GM12878 (cell line): ENCODE data around the gene IQCK. TPM values are rescaled to one million over a fixed set of nuclear protein-coding genes. Genes with fewer than 3 reads are reported as not detected.
A peak's percentile ranks its signal among the peaks of the same experiment; 100 is the strongest.

Experiments
- ATAC-seq: fragments of 200-7000 bp; cut with Tn5 transposase; 3 replicates; pipeline ENCODE4 v1.9.1; 2020; ENCODE audit warnings: mild to moderate bottlenecking, moderate library complexity
- BruUV-seq: library from RNA; stranded (reverse); fragments of 400-500 nt; replicated peaks from 2 replicates; lab custom pipeline; 2021; lab: Mats Ljungman, UMichigan
- CTCF ChIA-PET: fragments of 300-600 bp; sonication (Branson Sonifier 250); formaldehyde crosslinking; extraction: SDS; loops from one replicate; lab custom pipeline; 2021; ENCODE audit warnings: inconsistent platforms; lab: Yijun Ruan, JAX
- POLR2A ChIA-PET: fragments of 350-600 bp; formaldehyde crosslinking; extraction: SDS; loops from one replicate; lab custom pipeline; 2021; ENCODE audit warnings: inconsistent platforms; lab: Charles Lee
- RAD21 ChIA-PET: fragments of 300-600 bp; sonication (Branson Sonifier 250); formaldehyde crosslinking; loops from one replicate; lab custom pipeline; 2023; ENCODE audit warnings: antibody characterized with exemption; ENCODE audit not compliant: unreplicated experiment; lab: Charles Lee
- SMC1A ChIA-PET: fragments of 300-600 bp; sonication (Branson Sonifier 250); formaldehyde crosslinking; loops from one replicate; lab custom pipeline; 2023; ENCODE audit not compliant: unreplicated experiment, uncharacterized antibody; lab: Charles Lee
- DNase-seq: peaks from one replicate; pipeline ENCODE4 v3.0.0-alpha.2; 2011; ENCODE audit warnings: low read depth, low spot score
- FAIRE-seq: peaks from 3 replicates; lab custom pipeline; 2011; peaks lifted over from hg19 to GRCh38; lab: Jason Lieb, UNC
- H2AFZ ChIP-seq: 2 replicates; pipeline ENCODE4 v1.6.0; 2011; ENCODE audit warnings: low read depth, low read length, control low read depth; ENCODE audit not compliant: control insufficient read depth
- H3K27ac ChIP-seq: 2 replicates; pipeline ENCODE4 v1.5.1; 2011; ENCODE audit warnings: control low read depth; ENCODE audit not compliant: control insufficient read depth, insufficient read depth
- H3K27me3 ChIP-seq, 2 experiments: replicated peaks in 1 of 2; 2 replicates each; pipeline versions ENCODE4 v1.6.0 to v1.6.1; 2011; ENCODE audit warnings: low read length in 1 of 2; ENCODE audit not compliant: control insufficient read depth in 2 of 2, insufficient read depth in 2 of 2
- H3K36me3 ChIP-seq, 2 experiments: 2 replicates each; pipeline ENCODE4 v1.5.1; 2011; ENCODE audit warnings: low read length in 1 of 2; ENCODE audit not compliant: control insufficient read depth in 2 of 2, insufficient read depth in 2 of 2
- H3K4me1 ChIP-seq: 2 replicates; pipeline ENCODE4 v1.6.1; 2011; ENCODE audit warnings: mild to moderate bottlenecking, low read length, moderate library complexity, mixed read lengths; ENCODE audit not compliant: control insufficient read depth, insufficient read depth
- H3K4me2 ChIP-seq: 2 replicates; pipeline ENCODE4 v1.6.0; 2011; ENCODE audit warnings: control low read depth; ENCODE audit not compliant: control insufficient read depth, insufficient read depth
- H3K4me3 ChIP-seq: fragments of 200-600 bp; sonication (generic); 2 replicates; pipeline ENCODE4 v1.5.1; 2016
- H3K79me2 ChIP-seq: 2 replicates; pipeline ENCODE4 v1.6.0; 2011; ENCODE audit warnings: low read length; ENCODE audit not compliant: control insufficient read depth, insufficient read depth
- H3K9ac ChIP-seq: 2 replicates; pipeline ENCODE4 v1.8.0; 2011; ENCODE audit warnings: low read length, control low read depth, mixed read lengths; ENCODE audit not compliant: control insufficient read depth, insufficient read depth
- H3K9me3 ChIP-seq: replicated peaks from 3 replicates; pipeline ENCODE4 v1.5.1; 2011; ENCODE audit warnings: mild to moderate bottlenecking, low read length; ENCODE audit not compliant: control insufficient read depth, insufficient read depth
- H4K20me1 ChIP-seq: 2 replicates; pipeline ENCODE4 v1.6.0; 2011; ENCODE audit not compliant: control insufficient read depth, insufficient read depth
- BHLHE40 ChIP-seq, 2 experiments: fragments of 450-650 bp in 1 of 2; IDR thresholded peaks; 2 replicates each; pipeline ENCODE4 v1.6.1; 2011 to 2017; ENCODE audit warnings: low read depth in 2 of 2, borderline replicate concordance in 1 of 2, improper control_type of control experiment in 1 of 2, low read length in 1 of 2, mild to moderate bottlenecking in 1 of 2
- WGBS: methylation state at CpG from one replicate; pipeline ENCODE4 v1.1.6; 2016; ENCODE audit warnings: low lambda C conversion rate; ENCODE audit not compliant: insufficient replicate concordance, insufficient coverage; ENCODE audit errors: missing lambda C conversion rate; 5-methylcytosine and 5-hydroxymethylcytosine counted together
- in situ Hi-C: fragments of 300-500 bp; cut with MboI; formaldehyde crosslinking; loops from 9 replicates; pipeline ENCODE4 v1.14.3; 2018; ENCODE audit warnings: mixed read lengths
- intact Hi-C: fragments of 100-400 bp; cut with micrococcal nuclease; formaldehyde crosslinking; loops from one replicate; pipeline ENCODE4 v1.14.2; 2022; ENCODE audit not compliant: unreplicated experiment
- polyA plus RNA-seq, 11 experiments: library from polyadenylated mRNA; depleted of rRNA in 4 of 11; unstranded in 6 of 11; stranded (reverse) in 5 of 11; fragments of >200 nt; fragmentation: Nextera tagmentation in 4 of 11; fragmentation: Illumina TruSeq in 1 of 11; extraction: Ambion mirVana in 4 of 11; extraction: Trizol in 1 of 11; gene quantifications; 1 replicate in 1 of 11; 2 replicates in 10 of 11; pipeline versions ENCODE4 v1.2.1 to v1.2.3, GENCODE V29; 2011 to 2016; ENCODE audit warnings: inconsistent platforms in 2 of 11, missing spikeins in 2 of 11, low read depth in 1 of 11
- total RNA-seq, 4 experiments: library from RNA; depleted of rRNA in 3 of 4; stranded (reverse); fragments of >200 nt in 3 of 4; fragmentation: Illumina TruSeq in 1 of 4; extraction: Trizol in 1 of 4; gene quantifications; 2 replicates each; pipeline versions ENCODE4 v1.2.1 to v1.2.3, GENCODE V29; 2013 to 2021
- TF ChIP-seq, protein P1 (sequence below): fragments of 450-650 bp; IDR thresholded peaks from 2 replicates; pipeline ENCODE4 v1.6.1; 2017; ENCODE audit warnings: mild to moderate bottlenecking, moderate library complexity
- TF ChIP-seq, protein P2 (sequence below): fragments of 450-650 bp; IDR thresholded peaks from 2 replicates; pipeline ENCODE4 v1.6.1; 2017; ENCODE audit warnings: antibody characterized with exemption, mild to moderate bottlenecking, moderate library complexity

Gene IQCK
- total and polyA plus RNA-seq, 10 of the 15 experiments (the other 5 are each of a cell fraction or from before 2014, with no cell fraction given), result 1.0 to 4.2 (median 2.4) TPM

DNA sequence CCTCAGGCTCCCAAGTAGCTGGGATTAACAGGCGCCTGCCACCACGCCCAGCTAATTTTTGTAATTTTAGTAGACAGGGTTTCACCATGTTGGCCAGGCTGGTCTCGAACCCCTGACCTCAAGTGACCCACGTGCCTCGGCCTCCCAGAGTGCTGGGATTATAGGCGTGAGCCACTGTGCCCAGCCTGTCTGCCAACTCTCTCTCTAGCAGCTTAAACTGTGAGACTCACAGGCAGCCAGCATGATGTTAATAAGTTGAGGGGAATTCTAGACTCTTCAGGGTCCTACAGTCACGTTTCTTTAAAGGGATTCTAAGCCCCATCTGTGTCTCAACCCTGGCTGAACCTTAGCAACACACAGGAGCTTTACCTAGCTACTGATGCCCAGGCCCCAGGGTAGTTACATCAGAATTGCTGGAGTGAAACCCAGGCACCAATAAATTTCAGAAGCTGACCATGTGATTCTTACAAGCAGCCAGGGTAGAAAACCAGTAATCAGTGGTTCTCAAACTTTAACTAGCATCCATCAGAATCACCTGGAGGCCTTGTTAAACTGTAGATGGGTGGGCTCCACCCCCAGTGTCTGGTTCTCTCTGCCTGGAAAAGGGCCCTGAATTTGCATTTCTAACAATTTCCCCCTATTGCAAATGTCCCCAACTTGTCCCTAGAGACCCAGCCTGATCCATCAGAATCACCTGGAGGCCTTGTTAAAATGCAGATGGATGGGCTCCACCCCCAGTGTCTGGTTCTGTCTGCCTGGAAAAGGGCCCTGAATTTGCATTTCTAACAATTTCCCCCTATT is 135.9 kb downstream of the IQCK start:
- WGBS, result 7% methylated on average over 7 of the region's 7 CpGs

More for the DNA sequence above, 135.9 kb downstream of the IQCK start:
- Histone ChIP-seq H2AFZ (no peak overlapping the region), H3K27me3 (no peaks in the 10 kb centered on the region), H3K9me3 (no peaks in the 10 kb centered on the region), H3K79me2 (no peaks in the 10 kb centered on the region), H3K9ac (no peak overlapping the region), H3K36me3 (no peaks in the 10 kb centered on the region), H3K4me3 (no peak overlapping the region), H3K4me1 (no peaks in the 10 kb centered on the region), H3K27ac (no peak overlapping the region), H4K20me1 (no peaks in the 10 kb centered on the region), H3K4me2 (no peak overlapping the region)
- intact Hi-C loops (loop anchor here (10.0 kb wide), 1 partner anchor 49 kb away; no protein-coding TSS in a partner anchor), in situ Hi-C loops (no loop called here)
- FAIRE-seq (peak; percentile 31), ATAC-seq (peak; percentile 74), DNase-seq (no peak)
- peak; percentile 38 to 71; a peak in 2 of 4 replicates for TF ChIP-seq BHLHE40 (IDR thresholded peaks at IDR 0.05; ENCODE audit: borderline replicate concordance in 1 of 2, low read depth in 2 of 2, low read length in 1 of 2)
- TF ChIP-seq, protein P1, sequence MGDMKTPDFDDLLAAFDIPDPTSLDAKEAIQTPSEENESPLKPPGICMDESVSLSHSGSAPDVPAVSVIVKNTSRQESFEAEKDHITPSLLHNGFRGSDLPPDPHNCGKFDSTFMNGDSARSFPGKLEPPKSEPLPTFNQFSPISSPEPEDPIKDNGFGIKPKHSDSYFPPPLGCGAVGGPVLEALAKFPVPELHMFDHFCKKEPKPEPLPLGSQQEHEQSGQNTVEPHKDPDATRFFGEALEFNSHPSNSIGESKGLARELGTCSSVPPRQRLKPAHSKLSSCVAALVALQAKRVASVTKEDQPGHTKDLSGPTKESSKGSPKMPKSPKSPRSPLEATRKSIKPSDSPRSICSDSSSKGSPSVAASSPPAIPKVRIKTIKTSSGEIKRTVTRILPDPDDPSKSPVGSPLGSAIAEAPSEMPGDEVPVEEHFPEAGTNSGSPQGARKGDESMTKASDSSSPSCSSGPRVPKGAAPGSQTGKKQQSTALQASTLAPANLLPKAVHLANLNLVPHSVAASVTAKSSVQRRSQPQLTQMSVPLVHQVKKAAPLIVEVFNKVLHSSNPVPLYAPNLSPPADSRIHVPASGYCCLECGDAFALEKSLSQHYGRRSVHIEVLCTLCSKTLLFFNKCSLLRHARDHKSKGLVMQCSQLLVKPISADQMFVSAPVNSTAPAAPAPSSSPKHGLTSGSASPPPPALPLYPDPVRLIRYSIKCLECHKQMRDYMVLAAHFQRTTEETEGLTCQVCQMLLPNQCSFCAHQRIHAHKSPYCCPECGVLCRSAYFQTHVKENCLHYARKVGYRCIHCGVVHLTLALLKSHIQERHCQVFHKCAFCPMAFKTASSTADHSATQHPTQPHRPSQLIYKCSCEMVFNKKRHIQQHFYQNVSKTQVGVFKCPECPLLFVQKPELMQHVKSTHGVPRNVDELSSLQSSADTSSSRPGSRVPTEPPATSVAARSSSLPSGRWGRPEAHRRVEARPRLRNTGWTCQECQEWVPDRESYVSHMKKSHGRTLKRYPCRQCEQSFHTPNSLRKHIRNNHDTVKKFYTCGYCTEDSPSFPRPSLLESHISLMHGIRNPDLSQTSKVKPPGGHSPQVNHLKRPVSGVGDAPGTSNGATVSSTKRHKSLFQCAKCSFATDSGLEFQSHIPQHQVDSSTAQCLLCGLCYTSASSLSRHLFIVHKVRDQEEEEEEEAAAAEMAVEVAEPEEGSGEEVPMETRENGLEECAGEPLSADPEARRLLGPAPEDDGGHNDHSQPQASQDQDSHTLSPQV, result no peak
- TF ChIP-seq, protein P2, sequence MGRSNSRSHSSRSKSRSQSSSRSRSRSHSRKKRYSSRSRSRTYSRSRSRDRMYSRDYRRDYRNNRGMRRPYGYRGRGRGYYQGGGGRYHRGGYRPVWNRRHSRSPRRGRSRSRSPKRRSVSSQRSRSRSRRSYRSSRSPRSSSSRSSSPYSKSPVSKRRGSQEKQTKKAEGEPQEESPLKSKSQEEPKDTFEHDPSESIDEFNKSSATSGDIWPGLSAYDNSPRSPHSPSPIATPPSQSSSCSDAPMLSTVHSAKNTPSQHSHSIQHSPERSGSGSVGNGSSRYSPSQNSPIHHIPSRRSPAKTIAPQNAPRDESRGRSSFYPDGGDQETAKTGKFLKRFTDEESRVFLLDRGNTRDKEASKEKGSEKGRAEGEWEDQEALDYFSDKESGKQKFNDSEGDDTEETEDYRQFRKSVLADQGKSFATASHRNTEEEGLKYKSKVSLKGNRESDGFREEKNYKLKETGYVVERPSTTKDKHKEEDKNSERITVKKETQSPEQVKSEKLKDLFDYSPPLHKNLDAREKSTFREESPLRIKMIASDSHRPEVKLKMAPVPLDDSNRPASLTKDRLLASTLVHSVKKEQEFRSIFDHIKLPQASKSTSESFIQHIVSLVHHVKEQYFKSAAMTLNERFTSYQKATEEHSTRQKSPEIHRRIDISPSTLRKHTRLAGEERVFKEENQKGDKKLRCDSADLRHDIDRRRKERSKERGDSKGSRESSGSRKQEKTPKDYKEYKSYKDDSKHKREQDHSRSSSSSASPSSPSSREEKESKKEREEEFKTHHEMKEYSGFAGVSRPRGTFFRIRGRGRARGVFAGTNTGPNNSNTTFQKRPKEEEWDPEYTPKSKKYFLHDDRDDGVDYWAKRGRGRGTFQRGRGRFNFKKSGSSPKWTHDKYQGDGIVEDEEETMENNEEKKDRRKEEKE, result no peak
- RAD21 ChIA-PET, result no interaction called here
- CTCF ChIA-PET, result interaction anchor here (0.8 to 2.1 kb wide), 3 partner anchors 15 to 298 kb away, joined by 3 to 5 read pairs (median 3); partner anchors contain the start of gene VPS35L
- BruUV-seq, result no TSS peak
- SMC1A ChIA-PET, result interaction anchor here (0.8 kb wide), 1 partner anchor 9 kb away, joined by 3 read pairs; no protein-coding TSS in a partner anchor
- POLR2A ChIA-PET, result interaction anchor here (1.0 kb wide), 1 partner anchor 10 kb away, joined by 3 read pairs; no protein-coding TSS in a partner anchor
